C1 segment of cervical spinal cord (tissue), 14 donors: ENCODE data around the gene WNT11.

Experiments used
- DNase-seq, 14 donors: peaks; one replicate each; lab custom pipeline; 2025; lab: John Stamatoyannopoulos, UW

WNT11 gene

GRCh38 chr11:76176463-76176862 lies 29.8 kb downstream of the WNT11 start:
- DNase-seq = no peak

- no peak for DNase-seq
Observed at GRCh38 chr11:76175783-76176182, 30.5 kb downstream of the WNT11 start.

DNA sequence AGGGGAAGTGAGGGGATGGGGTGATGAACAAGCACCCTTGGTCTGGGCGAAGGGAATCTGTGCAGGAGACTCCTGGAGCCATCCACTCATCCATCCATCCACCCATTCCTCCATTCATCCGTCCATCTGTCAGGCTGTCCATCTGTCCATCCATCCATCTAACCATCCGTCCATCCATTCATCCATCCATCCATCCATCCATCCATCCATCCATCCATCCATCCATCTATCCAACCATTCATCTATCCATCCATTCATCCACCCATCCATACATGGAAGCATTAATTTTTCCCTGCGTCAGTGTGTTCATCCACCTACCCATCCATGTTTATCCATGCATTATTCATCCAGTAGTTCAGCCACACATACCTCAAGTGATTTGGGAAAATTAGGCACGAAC lies 32.0 kb downstream of the WNT11 start:
- DNase-seq = no peak

- DNase-seq = no peak
Observed at GRCh38 chr11:76173663-76174062, 32.6 kb downstream of the WNT11 start.

DNA sequence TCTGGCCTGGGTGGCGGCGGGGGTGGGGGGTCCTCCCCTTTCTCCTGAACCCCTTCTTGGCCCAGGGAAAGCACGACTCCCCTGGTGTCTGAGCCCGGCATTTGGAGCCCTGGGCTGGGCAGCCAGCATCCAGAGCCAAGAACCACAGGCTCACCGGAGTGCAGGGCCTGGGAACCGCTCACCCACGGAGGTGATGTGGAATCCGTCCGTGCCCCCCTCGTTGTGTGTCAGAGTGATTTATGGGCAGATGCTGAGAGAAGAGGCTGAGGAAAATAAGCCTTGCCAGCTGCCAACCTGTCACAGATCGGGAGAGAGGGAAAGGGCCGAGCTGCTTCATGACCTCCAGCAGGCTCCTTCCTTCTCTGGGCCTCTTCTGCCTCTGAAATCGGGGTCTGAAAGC lies 33.7 kb downstream of the WNT11 start:
- no peak for DNase-seq

DNA sequence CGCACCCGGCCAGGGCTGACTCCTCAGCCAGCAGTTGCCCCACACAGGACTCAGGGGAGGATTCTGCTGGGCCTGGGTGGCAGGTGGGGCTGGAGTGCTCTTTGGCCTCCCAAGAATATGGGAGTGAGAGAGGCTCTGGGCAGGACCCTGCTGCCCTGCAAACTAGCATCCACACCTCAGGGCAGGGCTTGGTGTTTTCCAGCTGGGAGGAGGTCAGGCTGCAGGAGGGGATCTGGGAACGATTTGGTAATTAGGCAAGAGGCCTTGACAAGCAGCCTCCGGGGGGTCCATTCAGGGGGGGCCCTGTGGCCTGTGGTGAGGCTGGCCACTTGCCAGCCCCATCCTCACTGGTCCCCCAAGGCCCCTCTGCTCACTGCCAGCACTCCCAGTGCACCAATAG lies 35.8 kb downstream of the WNT11 start:
- DNase-seq = no peak

DNA sequence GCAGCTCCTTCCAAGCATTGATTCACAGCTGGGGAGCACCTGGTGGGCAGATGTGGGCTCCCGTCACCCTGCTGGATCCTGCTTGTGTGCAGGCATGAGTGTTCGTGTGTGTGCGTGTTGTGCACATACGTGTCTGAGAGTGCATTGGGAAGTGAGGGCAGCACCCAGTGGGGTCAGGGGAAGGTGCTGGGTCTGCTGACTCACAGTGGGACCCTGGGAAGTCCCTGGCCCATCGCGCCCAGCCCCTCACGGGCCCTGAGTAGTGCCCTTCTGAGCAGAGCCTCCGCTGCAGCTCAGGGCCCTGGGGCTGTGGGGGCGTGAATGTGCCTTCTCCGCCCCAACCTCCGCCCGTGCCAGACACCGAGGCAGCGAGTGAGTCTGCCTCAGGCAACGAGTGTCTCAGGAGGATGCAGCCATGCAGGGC lies 36.8 kb downstream of the WNT11 start:
- no peak for DNase-seq

DNA sequence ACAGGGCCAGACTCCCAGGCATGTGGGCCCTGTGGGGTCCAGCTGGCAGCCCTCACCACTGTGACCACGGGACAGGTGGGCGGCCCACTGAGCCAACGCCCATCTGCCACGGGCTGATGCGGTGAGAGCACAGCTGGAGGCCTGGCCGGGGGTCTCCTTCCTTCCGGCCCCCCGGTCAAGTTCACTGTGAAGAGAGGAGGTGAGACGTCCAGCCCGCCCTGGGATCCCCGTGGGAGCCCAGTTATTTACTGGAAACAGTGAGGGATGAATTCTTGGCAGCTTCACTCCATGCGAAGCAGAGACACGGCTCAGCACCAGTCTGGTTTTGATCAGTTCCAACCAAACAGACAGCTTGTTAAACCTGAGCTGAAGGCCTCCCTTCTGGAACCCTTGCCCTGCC lies 38.7 kb downstream of the WNT11 start:
- DNase-seq = no peak

GRCh38 chr11:76166314-76166713 lies 40.0 kb downstream of the WNT11 start:
- DNase-seq = no peak

- no peak for DNase-seq
Observed at GRCh38 chr11:76164861-76165751, 41.2 kb downstream of the WNT11 start.

- no peak for DNase-seq
Observed at GRCh38 chr11:76164081-76164480, 42.2 kb downstream of the WNT11 start.

- no peak for DNase-seq
Observed at GRCh38 chr11:76163289-76163880, 42.9 kb downstream of the WNT11 start.

DNA sequence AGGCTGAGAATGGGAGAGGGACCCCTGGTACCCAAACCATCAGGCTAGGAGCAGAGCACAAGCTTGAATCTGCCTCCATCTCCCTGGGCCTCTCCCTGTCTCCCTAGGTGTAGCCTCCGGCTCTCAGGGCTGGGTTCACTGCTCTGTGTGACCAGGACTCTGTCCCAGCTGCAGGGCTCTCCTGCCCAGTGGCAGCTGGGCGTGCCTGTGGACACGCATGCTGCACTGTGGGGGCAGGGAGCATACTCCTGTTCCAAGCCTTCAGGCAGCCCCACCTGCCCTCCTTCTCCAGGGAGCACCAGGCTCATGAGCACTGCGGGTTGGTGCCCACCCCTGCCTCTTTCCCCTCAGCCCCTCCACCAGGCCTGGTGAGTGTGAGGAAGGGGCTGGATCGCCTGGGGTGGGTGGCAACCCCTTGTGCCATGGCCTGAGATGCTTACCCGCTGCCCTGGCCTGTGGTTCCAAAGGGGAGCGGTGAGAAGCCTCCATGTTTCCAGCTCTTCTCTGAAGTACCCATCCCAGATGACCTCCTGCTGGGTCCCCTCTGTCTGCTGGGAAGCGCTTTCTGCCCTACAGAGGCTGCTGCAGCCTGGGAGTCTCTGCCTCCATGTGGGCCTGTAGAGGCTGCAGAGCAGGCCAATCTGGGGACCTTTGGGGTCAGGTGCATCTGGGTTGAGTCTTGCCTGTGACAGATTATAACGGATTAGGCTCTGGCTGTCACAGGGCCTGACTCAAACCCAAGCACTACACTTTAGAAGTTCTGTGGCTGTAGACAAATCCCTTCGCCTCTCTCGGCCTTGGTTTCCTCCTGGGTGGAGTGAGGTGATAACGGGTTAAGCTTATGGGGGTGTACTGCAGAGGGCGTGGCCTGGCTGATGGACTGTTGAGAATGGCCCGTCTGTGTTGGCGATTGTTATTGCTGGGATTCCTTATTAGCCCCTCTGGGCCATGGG lies 43.7 kb downstream of the WNT11 start:
- DNase-seq = no peak

DNA sequence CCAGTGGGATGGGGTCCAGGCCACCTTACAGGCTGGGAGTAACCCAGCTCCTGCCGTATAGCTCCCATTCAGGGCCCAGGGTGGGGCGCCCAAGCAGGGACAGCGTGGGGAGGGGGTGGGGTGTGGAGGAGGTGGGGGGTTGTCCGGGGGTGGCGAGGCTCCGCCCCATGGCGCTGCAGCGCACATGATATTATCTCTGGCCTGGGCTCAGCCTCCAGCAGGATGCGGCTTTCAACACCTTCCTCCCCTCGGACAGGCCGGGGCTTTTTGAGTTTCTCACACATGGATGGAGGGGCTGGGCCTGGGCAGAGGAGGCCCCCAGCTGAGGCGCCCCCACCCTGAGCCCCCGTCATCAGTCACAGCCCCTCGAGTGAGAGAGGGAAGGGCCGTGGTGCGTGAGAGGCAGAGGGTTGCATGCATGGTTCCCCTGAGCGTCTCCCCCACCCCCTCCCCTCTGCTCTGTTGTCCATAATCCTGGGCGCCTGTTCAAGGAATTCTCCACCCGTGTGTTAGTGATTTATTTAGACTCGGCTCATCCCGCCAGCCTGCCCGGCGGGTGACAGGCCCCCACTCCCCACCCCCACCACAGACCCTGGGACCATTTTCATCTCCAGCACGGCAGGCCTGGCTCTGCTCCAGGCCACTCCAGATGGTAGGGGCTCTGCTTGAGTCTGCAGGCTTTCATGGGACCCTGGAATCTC lies 44.9 kb downstream of the WNT11 start:
- DNase-seq = no peak

DNA sequence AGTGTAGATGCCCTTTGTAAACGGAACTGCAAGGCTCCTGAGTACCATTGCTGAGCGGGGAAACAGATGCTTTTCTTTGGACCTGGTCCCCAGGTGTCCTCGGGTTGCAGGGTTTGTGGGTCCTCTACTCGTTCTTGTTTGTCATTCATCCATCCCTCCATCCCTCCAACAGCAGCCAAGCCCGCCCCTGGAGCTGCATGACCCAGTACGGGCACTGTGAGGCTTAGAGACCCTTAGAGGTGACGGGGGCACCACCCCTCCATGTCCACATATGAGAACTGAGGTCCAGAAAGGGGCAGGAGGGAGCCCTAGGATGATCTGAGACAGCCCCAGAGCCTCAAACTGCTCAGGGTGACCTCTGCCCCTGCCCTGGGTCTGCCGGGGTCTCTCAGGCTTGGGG lies 45.4 kb downstream of the WNT11 start:
- no peak for DNase-seq

DNA sequence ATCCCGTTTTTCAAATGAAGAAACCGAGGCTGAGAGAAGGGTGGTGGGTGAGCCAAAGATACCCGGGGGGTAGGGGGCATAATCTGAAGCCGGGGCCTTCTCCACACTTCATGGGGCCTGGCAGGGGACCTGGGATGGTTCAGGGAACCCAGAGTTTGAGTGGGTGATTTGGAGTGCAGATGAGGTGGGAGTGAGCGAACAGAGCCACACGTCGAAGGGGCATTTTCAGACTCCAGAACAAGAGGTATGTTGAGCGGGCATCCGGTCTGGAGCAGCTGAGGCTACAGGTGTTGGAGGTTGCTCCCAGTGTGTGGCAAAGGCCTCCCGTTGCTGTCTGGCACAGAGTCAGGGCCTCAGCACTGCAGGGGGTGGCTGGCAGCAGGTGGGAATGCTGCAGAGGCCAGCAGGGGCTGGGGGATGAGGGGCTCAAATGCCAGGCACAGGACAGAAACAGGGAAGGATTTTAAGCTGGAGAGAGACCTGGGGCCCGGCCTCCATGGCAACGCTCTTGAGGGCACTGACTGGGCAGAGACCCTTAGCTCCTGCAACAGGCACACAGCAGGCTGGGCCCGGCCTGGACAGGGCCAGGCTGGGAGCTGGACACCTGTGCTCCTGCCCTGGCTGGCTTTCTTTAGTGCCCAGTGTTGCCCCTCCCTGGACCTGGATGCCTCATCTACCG lies 46.2 kb downstream of the WNT11 start:
- no peak for DNase-seq

- DNase-seq = no peak
Observed at GRCh38 chr11:76159303-76159937, 46.9 kb downstream of the WNT11 start.

DNA sequence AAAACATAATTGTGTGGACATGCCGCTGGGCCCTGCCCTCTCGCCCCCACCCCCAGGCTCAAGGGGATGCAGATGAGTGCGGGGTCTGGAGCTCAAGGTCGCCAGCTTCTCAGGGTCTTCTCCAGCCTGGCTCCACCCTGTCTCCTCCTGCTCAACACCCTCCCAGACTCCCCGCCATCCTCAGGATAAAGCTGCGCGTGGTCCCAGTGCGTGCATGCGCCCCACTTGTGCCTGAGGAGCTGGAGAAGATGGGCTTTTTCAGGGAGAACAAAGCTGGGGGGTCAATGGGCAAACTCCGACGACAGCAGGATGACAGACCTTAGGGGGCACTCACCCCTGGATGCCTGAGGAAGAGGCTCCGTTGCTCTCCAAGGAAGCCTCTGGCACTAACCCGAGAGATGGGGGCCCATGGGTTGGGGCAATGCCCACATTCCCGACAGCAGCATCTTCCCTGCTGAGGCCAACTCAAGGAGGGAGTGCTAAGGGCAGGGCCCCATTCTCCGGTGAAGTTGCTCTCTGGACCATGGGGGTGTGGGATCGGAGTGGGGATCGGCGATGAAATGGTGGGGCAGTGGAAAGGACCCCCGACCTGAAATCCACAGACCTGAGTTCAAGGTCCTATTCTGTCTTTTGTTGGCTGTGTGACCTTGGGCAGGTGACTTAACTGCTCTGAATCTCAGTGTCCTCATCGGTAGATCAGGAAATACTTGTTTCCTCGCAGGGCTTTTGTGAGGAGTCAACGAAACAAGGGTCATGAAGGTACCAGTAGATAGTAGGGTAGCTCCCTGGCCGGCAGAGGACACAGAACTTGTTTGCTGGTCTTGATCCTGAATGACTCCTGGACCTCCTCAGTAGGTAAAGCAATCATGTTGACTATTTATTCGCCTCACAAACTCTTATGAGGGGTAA lies 47.7 kb downstream of the WNT11 start:
- DNase-seq = no peak

GRCh38 chr11:76157891-76158290 lies 48.4 kb downstream of the WNT11 start:
- DNase-seq = no peak
